Measurements from ENCODE around the gene ELOVL2.

The ELOVL2 gene

GRCh38 chr6:11064836-11065235 lies 20.7 kb upstream of the ELOVL2 start:
- Histone ChIP-seq H3K27ac (no peak overlapping the region), H3K27me3 (no peaks in the 10 kb centered on the region), H3K9me3 (replicated peaks in 1 of 11) (no peaks in the 10 kb centered on the region), H3K4me2 (no peak overlapping the region), H3K9ac (no peak overlapping the region), H3K36me3 (no peaks in the 10 kb centered on the region), H4K20me1 (no peaks in the 10 kb centered on the region), H3K4me1 (no peaks in the 10 kb centered on the region), H3K4me3 (no peak overlapping the region)
- no peak for TF ChIP-seq Cebpa-rat (IDR thresholded peaks at IDR 0.05)

- Histone ChIP-seq H3K9ac (no peak overlapping the region), H3K4me3 (no peak overlapping the region), H3K4me1 (no peaks in the 10 kb centered on the region), H3K36me3 (no peaks in the 10 kb centered on the region), H3K27ac (no peak overlapping the region), H3K4me2 (no peak overlapping the region), H3K9me3 (replicated peaks in 1 of 11) (peaks cover 0 to 7% (median 0%) of the 10 kb centered on the region in 11 experiments; a peak in 2 of 22 replicates), H4K20me1 (no peaks in the 10 kb centered on the region), H3K27me3 (no peaks in the 10 kb centered on the region)
- no peak for TF ChIP-seq Cebpa-rat (IDR thresholded peaks at IDR 0.05)
Measured at GRCh38 chr6:11062715-11063114, 18.6 kb upstream of the ELOVL2 start.

DNA sequence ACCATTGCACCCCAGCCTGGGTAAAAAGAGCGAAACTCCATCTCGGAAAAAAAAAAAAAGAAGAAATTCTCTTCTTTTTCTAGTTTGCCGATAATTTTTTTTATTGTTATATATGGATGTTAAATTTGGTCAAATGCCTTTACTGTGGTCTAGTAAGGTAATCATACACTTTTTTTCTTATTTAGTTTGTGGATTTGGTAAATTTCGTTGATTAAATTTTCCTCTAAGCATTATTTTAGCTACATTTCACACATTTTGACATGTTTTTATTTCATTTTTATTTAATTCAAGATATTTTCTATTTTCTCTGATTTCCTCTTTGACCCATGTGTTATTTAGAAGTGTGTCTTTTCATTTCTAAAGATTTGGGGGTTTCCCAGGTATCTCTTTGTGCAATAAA lies 18.0 kb upstream of the ELOVL2 start:
- peaks cover 0 to 7% (median 0%) of the 10 kb centered on the region in 11 experiments; a peak in 2 of 22 replicates for H3K9me3 ChIP-seq (replicated peaks in 1 of 11)
- no peak for TF ChIP-seq Cebpa-rat (IDR thresholded peaks at IDR 0.05)
- H3K36me3 ChIP-seq: no peaks in the 10 kb centered on the region
- H4K20me1 ChIP-seq: no peaks in the 10 kb centered on the region
- H3K4me3 ChIP-seq: no peak overlapping the region
- no peaks in the 10 kb centered on the region for H3K4me1 ChIP-seq
- no peak overlapping the region for H3K9ac ChIP-seq
- no peaks in the 10 kb centered on the region for H3K27me3 ChIP-seq
- no peak overlapping the region for H3K27ac ChIP-seq
- H3K4me2 ChIP-seq: no peak overlapping the region

GRCh38 chr6:11058406-11058805 lies 14.3 kb upstream of the ELOVL2 start:
- no peak overlapping the region for H3K27ac ChIP-seq
- no peak for TF ChIP-seq Cebpa-rat (IDR thresholded peaks at IDR 0.05)
- no peaks in the 10 kb centered on the region for H4K20me1 ChIP-seq
- no peak overlapping the region for H3K9ac ChIP-seq
- H3K4me1 ChIP-seq: no peaks in the 10 kb centered on the region
- peaks cover 0 to 7% (median 0%) of the 10 kb centered on the region in 11 experiments; a peak in 2 of 22 replicates for H3K9me3 ChIP-seq (replicated peaks in 1 of 11)
- H3K4me2 ChIP-seq: no peak overlapping the region
- no peaks in the 10 kb centered on the region for H3K36me3 ChIP-seq
- no peak overlapping the region for H3K4me3 ChIP-seq
- H3K27me3 ChIP-seq: no peaks in the 10 kb centered on the region

DNA sequence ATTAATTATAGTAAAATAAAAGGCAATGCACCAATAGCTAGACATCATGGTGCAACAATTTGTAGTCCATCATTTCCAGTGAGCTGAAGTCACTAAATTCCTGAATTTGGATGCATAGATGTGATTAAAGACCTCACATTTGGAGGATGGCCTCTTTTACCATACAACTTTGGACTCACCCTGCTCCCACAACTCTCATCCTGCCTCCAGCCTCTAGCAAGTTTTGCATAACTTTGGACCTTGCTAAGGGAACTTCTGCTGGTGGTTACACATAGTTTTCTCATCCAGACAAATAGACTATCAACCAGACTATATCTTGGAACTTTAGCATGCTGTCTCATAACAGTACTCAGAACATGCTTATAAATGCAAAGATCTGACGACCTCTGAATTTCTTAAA lies 12.8 kb upstream of the ELOVL2 start:
- no peaks in the 10 kb centered on the region for H3K36me3 ChIP-seq
- no peaks in the 10 kb centered on the region for H3K4me1 ChIP-seq
- H3K9me3 ChIP-seq (replicated peaks in 1 of 11): peaks cover 0 to 7% (median 0%) of the 10 kb centered on the region in 11 experiments; a peak in 2 of 22 replicates
- H3K9ac ChIP-seq: no peak overlapping the region
- H3K4me2 ChIP-seq: no peak overlapping the region
- TF ChIP-seq Cebpa-rat (IDR thresholded peaks at IDR 0.05): no peak
- H4K20me1 ChIP-seq: no peaks in the 10 kb centered on the region
- no peak overlapping the region for H3K27ac ChIP-seq
- no peaks in the 10 kb centered on the region for H3K27me3 ChIP-seq
- no peak overlapping the region for H3K4me3 ChIP-seq

- no peak for TF ChIP-seq Cebpa-rat (IDR thresholded peaks at IDR 0.05)
- Histone ChIP-seq H4K20me1 (no peaks in the 10 kb centered on the region), H3K9me3 (replicated peaks in 1 of 11) (peaks cover 0 to 7% (median 0%) of the 10 kb centered on the region in 11 experiments; a peak in 2 of 22 replicates), H3K27me3 (no peaks in the 10 kb centered on the region), H3K36me3 (no peaks in the 10 kb centered on the region), H3K9ac (no peak overlapping the region), H3K27ac (no peak overlapping the region), H3K4me2 (no peak overlapping the region), H3K4me3 (no peak overlapping the region), H3K4me1 (peaks cover 0 to 11% (median 0%) of the 10 kb centered on the region in 10 experiments; a peak in 5 of 20 replicates)
Measured at GRCh38 chr6:11055127-11055627, 11.1 kb upstream of the ELOVL2 start.

GRCh38 chr6:11054722-11055121 lies 10.6 kb upstream of the ELOVL2 start:
- Histone ChIP-seq H3K27me3 (no peaks in the 10 kb centered on the region), H3K9me3 (replicated peaks in 1 of 11) (peaks cover 0 to 7% (median 0%) of the 10 kb centered on the region in 11 experiments; a peak in 2 of 22 replicates), H3K27ac (no peak overlapping the region), H4K20me1 (no peaks in the 10 kb centered on the region), H3K4me1 (peaks cover 0 to 11% (median 0%) of the 10 kb centered on the region in 10 experiments; a peak in 5 of 20 replicates), H3K4me2 (no peak overlapping the region), H3K9ac (no peak overlapping the region), H3K36me3 (no peaks in the 10 kb centered on the region), H3K4me3 (no peak overlapping the region)
- no peak for TF ChIP-seq Cebpa-rat (IDR thresholded peaks at IDR 0.05)

- no peak overlapping the region for H3K4me2 ChIP-seq
- no peak overlapping the region for H3K9ac ChIP-seq
- no peaks in the 10 kb centered on the region for H4K20me1 ChIP-seq
- no peak for TF ChIP-seq Cebpa-rat (IDR thresholded peaks at IDR 0.05)
- H3K27me3 ChIP-seq: no peaks in the 10 kb centered on the region
- H3K36me3 ChIP-seq: no peaks in the 10 kb centered on the region
- no peak overlapping the region for H3K4me3 ChIP-seq
- peaks cover 0 to 11% (median 0%) of the 10 kb centered on the region in 10 experiments; a peak in 5 of 20 replicates for H3K4me1 ChIP-seq
- no peaks in the 10 kb centered on the region for H3K9me3 ChIP-seq (replicated peaks in 1 of 11)
- no peak overlapping the region for H3K27ac ChIP-seq
Measured at GRCh38 chr6:11053307-11053706, 9.2 kb upstream of the ELOVL2 start.

DNA sequence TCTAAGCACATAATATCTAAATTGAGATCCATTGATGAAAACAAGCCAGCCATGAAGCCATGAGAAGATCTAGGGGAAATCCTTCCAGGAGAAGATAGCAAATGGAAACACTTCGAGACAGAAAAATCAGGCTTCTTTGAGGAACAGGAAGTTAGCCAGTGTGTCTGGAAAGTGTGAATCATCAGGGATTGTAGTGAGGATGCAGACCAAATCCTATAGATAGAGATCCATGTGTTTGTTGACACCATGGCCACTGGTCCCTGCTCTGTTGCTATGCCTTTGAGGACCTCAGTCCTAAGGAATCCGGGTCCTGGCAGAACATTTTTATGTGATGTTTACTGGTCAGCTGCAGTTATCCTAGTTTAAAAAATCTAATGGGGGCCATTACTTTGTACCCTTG lies 6.6 kb upstream of the ELOVL2 start:
- H3K9ac ChIP-seq: no peak overlapping the region
- H3K27ac ChIP-seq: no peak overlapping the region
- TF ChIP-seq Cebpa-rat (IDR thresholded peaks at IDR 0.05): no peak
- no peak overlapping the region for H3K4me3 ChIP-seq
- peaks cover 0 to 11% (median 0%) of the 10 kb centered on the region in 10 experiments; a peak in 5 of 20 replicates for H3K4me1 ChIP-seq
- peak overlapping the region in 3 of 11 experiments; percentile 8 to 48 (median 36); a peak in 4 of 22 replicates for H3K4me2 ChIP-seq
- H4K20me1 ChIP-seq: no peaks in the 10 kb centered on the region
- no peaks in the 10 kb centered on the region for H3K9me3 ChIP-seq (replicated peaks in 1 of 11)
- no peaks in the 10 kb centered on the region for H3K27me3 ChIP-seq
- no peaks in the 10 kb centered on the region for H3K36me3 ChIP-seq

- peak overlapping the region in 5 of 11 experiments; percentile 62 to 84 (median 83); a peak in 7 of 22 replicates for H3K27ac ChIP-seq
- H3K36me3 ChIP-seq: no peaks in the 10 kb centered on the region
- peaks cover 0 to 27% (median 0%) of the 10 kb centered on the region in 11 experiments; a peak in 8 of 22 replicates for H3K27me3 ChIP-seq
- TF ChIP-seq Cebpa-rat (IDR thresholded peaks at IDR 0.05): no peak
- H3K4me3 ChIP-seq: peak overlapping the region; percentile 68 to 94 (median 88)
- H3K9ac ChIP-seq: peak overlapping the region; percentile 62 to 91 (median 79); a peak in 17 of 22 replicates
- H3K4me1 ChIP-seq: peaks cover 11 to 30% (median 22%) of the 10 kb centered on the region in 10 experiments
- no peaks in the 10 kb centered on the region for H3K9me3 ChIP-seq (replicated peaks in 1 of 11)
- peak overlapping the region; percentile 28 to 99 (median 92); a peak in 21 of 22 replicates for H3K4me2 ChIP-seq
- 0 out of 22 replicates have a peak, but pooled peaks cover 0 to 5% (median 0%) of the 10 kb centered on the region in 11 experiments for H4K20me1 ChIP-seq
Measured at GRCh38 chr6:11044712-11045167, 635 bp upstream of the ELOVL2 start.

Data from BLaER1 treated with 17β-estradiol and CSF1 and Interleukin-3, amounts not matched to agents 10 nM and 100 nM (cell line).